Suprapubic skin (tissue), 4 donors: Measurements from ENCODE around the gene E2F3. TPM values are rescaled to one million over a fixed set of nuclear protein-coding genes. Genes with fewer than 3 reads are reported as not detected.

Experiments used
- DNase-seq, 2 donors: peaks; one replicate each; pipeline ENCODE4 v3.0.0-alpha.2; 2019; ENCODE audit warnings: low spot score in 2 of 2
- H3K27ac ChIP-seq: fragments of 200-600 bp; sonication (generic); one replicate; pipeline ENCODE4 v1.5.1; 2019
- H3K27me3 ChIP-seq: fragments of 200-600 bp; sonication (generic); one replicate; pipeline ENCODE4 v1.5.1; 2019
- H3K36me3 ChIP-seq: fragments of 200-600 bp; sonication (generic); one replicate; pipeline ENCODE4 v1.5.1; 2019
- H3K4me1 ChIP-seq: fragments of 200-600 bp; sonication (generic); one replicate; pipeline ENCODE4 v1.5.1; 2019
- H3K4me3 ChIP-seq: fragments of 200-600 bp; sonication (generic); one replicate; pipeline ENCODE4 v1.5.1; 2019; ENCODE audit warnings: mild to moderate bottlenecking
- H3K9me3 ChIP-seq: fragments of 200-600 bp; sonication (generic); one replicate; pipeline ENCODE4 v1.5.1; 2019
- EP300 ChIP-seq: sonication (generic); formaldehyde crosslinking; IDR thresholded peaks from one replicate; pipeline ENCODE4 v1.6.1; 2017; ENCODE audit warnings: antibody characterized with exemption
- POLR2A ChIP-seq, 2 donors: fragments of 450-650 bp; IDR thresholded peaks; one replicate each; pipeline ENCODE4 v1.6.1; 2017; ENCODE audit warnings: antibody characterized with exemption in 2 of 2, mild to moderate bottlenecking in 2 of 2, moderate library complexity in 2 of 2
- POLR2AphosphoS5 ChIP-seq, 3 donors: sonication (generic); formaldehyde crosslinking; IDR thresholded peaks; one replicate each; pipeline ENCODE4 v1.6.1; 2017; ENCODE audit warnings: antibody characterized with exemption in 3 of 3
- WGBS: methylation state at CpG from one replicate; pipeline ENCODE4 v1.1.5; 2018; 5-methylcytosine and 5-hydroxymethylcytosine counted together
- total RNA-seq, 4 donors: library from RNA; depleted of rRNA; stranded (reverse); fragments of >200 nt; gene quantifications; one replicate each; pipeline ENCODE4 v1.1.0, GENCODE V29; 2016
- TF ChIP-seq, protein P1 (sequence below), 2 donors: fragments of 200-600 bp in 1 of 2; fragments of 450-650 bp in 1 of 2; sonication (generic) in 1 of 2; IDR thresholded peaks; one replicate each; pipeline ENCODE4 v1.5.1; 2016 to 2019; ENCODE audit warnings: antibody characterized with exemption in 2 of 2, mild to moderate bottlenecking in 1 of 2, moderate library complexity in 1 of 2

Gene E2F3
- total RNA-seq, 4 donors from 2014 or later: 1.9 to 3.6 (median 2.9) TPM

DNA sequence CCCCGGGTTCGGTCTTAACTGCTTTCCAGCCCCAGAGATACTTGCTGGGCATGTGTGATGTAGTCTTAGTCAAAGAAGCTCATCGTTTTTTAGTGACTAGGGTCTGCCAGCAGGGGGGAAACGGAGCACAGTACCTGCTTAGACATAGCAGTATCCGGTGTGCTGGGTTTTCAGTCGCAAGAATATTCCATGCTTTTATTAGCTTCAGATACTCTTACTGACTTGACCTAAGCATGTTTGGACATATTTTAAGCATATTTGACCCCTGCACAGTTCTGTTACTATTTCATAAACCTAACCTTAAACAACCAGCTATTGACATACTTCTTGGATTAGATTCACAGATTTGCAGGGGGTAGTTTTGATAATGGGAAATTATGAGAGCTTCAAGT lies 3.0 kb downstream of the E2F3 start:
- peak in 1 of 2 donors; percentile 65 for DNase-seq

DNA sequence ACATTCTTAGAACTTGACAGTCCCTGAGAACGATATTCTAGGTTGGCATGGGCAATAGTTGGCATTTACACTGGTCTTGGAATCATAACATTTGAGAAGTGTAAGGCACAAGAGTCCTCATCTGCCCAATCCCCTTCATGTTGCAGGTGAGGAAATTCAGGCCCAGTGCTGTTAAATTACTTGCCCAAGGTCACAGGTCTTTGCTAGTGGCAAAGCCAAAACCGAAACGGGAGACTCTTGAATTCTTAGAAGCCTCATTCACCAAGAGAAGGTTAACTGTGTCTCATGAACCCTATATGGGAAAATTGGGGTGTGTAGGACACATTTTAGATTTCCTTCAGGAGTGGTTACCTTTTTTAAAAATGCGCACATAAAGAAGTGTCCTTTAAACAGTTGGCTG lies 7.2 kb downstream of the E2F3 start:
- peaks cover 14% of the 10 kb centered on the region for H3K4me1 ChIP-seq
- no peak overlapping the region for H3K27ac ChIP-seq
- TF ChIP-seq POLR2A (IDR thresholded peaks at IDR 0.05): no peak
- no peak for TF ChIP-seq EP300
- TF ChIP-seq, protein P1, sequence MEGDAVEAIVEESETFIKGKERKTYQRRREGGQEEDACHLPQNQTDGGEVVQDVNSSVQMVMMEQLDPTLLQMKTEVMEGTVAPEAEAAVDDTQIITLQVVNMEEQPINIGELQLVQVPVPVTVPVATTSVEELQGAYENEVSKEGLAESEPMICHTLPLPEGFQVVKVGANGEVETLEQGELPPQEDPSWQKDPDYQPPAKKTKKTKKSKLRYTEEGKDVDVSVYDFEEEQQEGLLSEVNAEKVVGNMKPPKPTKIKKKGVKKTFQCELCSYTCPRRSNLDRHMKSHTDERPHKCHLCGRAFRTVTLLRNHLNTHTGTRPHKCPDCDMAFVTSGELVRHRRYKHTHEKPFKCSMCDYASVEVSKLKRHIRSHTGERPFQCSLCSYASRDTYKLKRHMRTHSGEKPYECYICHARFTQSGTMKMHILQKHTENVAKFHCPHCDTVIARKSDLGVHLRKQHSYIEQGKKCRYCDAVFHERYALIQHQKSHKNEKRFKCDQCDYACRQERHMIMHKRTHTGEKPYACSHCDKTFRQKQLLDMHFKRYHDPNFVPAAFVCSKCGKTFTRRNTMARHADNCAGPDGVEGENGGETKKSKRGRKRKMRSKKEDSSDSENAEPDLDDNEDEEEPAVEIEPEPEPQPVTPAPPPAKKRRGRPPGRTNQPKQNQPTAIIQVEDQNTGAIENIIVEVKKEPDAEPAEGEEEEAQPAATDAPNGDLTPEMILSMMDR (IDR thresholded peaks at IDR 0.05): no peak
- no peak for TF ChIP-seq POLR2AphosphoS5 (IDR thresholded peaks at IDR 0.05)
- no peaks in the 10 kb centered on the region for H3K27me3 ChIP-seq
- no peak for DNase-seq
- H3K36me3 ChIP-seq: no peaks in the 10 kb centered on the region
- no peak overlapping the region for H3K4me3 ChIP-seq
- 92% methylated on average over 4 of the region's 4 CpGs for WGBS
- H3K9me3 ChIP-seq: no peaks in the 10 kb centered on the region

More for the DNA sequence above, 3.0 kb downstream of the E2F3 start:
- H3K36me3 ChIP-seq: no peaks in the 10 kb centered on the region
- peaks cover 24% of the 10 kb centered on the region for H3K4me1 ChIP-seq
- peak overlapping the region; percentile 88 for H3K27ac ChIP-seq
- TF ChIP-seq POLR2A (IDR thresholded peaks at IDR 0.05) (no peak), EP300 (no peak), POLR2AphosphoS5 (IDR thresholded peaks at IDR 0.05) (no peak)
- TF ChIP-seq, protein P1 (IDR thresholded peaks at IDR 0.05): peak in 1 of 2 donors; percentile 41
- 3% methylated on average over 6 of the region's 6 CpGs for WGBS
- no peaks in the 10 kb centered on the region for H3K27me3 ChIP-seq
- H3K9me3 ChIP-seq: no peaks in the 10 kb centered on the region
- peak overlapping the region; percentile 90 for H3K4me3 ChIP-seq

DNA sequence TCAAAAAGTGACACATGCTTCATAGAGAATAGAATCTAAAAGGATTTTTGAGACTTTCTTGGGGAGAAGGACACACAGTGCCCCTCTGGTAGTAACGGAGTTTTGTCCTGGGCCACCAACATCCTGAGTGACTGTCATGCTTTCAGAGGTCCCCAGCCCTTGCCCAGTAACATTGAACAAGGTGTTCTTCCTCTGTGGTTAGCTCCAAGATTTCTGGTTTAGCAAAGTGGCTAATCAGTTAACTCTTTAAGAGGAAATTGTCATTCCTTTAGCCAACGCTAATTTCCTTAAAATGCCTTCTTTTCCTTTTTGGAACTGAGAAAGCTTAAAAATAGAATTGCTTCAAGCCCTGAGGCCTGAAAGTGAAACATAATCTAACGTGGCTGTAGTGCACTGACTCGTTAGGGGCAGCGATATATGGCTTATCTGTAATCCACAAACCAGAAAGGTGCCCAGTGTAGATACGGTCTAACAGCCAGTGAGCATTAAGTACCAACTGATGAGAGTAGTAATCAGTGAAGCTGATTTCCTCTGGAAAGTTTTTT lies 7.8 kb downstream of the E2F3 start:
- H3K36me3 ChIP-seq: no peaks in the 10 kb centered on the region
- H3K4me3 ChIP-seq: no peak overlapping the region
- no peaks in the 10 kb centered on the region for H3K9me3 ChIP-seq
- 43% methylated on average over 6 of the region's 6 CpGs for WGBS
- no peak for DNase-seq
- TF ChIP-seq POLR2AphosphoS5 (IDR thresholded peaks at IDR 0.05): no peak
- TF ChIP-seq, protein P1 (IDR thresholded peaks at IDR 0.05): no peak
- TF ChIP-seq POLR2A (IDR thresholded peaks at IDR 0.05): no peak
- no peak for TF ChIP-seq EP300
- no peaks in the 10 kb centered on the region for H3K27me3 ChIP-seq
- no peak overlapping the region for H3K27ac ChIP-seq
- H3K4me1 ChIP-seq: peaks cover 8% of the 10 kb centered on the region

DNA sequence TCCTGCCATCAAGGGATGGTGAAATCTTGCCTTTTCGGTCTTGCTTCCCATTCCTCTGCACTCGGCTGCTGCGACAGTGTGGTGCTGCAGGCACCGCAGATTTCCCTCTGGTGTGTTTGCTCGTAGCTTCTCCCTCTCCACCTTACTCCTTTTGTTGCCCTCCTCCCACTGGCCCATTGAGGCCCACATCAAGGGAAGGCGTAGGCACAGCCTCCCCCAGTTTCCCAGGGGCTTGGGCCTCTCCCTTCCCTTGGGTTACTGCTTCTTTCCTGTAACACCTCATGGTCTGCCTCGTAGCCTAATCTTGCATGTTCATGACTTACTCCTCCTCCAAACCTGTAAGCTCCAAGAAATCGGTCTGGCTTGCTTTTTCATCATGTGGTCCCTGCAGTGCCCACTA lies 9.9 kb downstream of the E2F3 start:
- Histone ChIP-seq H3K27ac (no peak overlapping the region), H3K36me3 (no peaks in the 10 kb centered on the region), H3K4me1 (peaks cover 3% of the 10 kb centered on the region), H3K27me3 (no peaks in the 10 kb centered on the region), H3K4me3 (no peak overlapping the region), H3K9me3 (no peaks in the 10 kb centered on the region)
- no peak for DNase-seq
- 88% methylated on average over 8 of the region's 8 CpGs for WGBS
- no peak for TF ChIP-seq EP300
- TF ChIP-seq, protein P1 (IDR thresholded peaks at IDR 0.05): no peak
- TF ChIP-seq POLR2AphosphoS5 (IDR thresholded peaks at IDR 0.05): no peak
- no peak for TF ChIP-seq POLR2A (IDR thresholded peaks at IDR 0.05)

DNA sequence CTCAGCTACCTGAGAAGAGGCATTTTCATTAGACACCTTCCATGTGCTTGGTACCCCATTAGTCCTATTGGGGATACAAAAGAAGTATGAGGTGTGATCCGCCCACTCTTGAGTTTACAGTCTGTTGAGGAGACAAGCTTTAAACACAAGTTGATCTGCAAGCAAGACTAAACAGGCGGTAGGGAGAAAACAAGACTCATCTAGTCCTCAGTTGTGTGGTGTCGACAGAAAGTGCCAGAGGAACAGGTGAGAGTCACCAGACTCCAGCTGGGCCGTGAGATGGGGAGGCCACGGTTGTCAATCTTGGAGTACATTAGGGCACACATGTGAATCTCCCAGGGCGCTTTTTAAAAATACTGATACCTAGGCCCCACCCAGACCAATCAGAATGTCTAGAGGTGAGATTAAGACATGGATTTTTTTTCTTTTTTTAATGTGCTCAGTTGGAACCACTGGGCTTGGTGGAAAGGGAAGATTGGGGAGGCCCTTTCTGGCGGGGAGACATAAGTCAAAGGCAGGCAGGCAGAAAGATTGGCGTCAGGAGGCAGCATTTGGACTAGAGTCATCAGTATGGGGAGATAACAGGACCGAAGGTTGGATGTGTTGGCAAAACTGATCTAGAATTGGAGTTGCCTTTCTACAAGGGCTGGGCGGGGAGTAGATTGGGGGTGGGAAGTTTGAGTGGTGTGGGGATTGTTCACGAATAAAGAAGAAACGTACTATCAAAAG lies 10.4 kb downstream of the E2F3 start:
- H3K36me3 ChIP-seq: no peaks in the 10 kb centered on the region
- H3K27ac ChIP-seq: no peak overlapping the region
- peaks cover 3% of the 10 kb centered on the region for H3K4me1 ChIP-seq
- WGBS: 84% methylated on average over 12 of the region's 12 CpGs
- TF ChIP-seq POLR2AphosphoS5 (IDR thresholded peaks at IDR 0.05): no peak
- TF ChIP-seq POLR2A (IDR thresholded peaks at IDR 0.05): no peak
- TF ChIP-seq, protein P1 (IDR thresholded peaks at IDR 0.05): no peak
- TF ChIP-seq EP300: no peak
- no peaks in the 10 kb centered on the region for H3K9me3 ChIP-seq
- H3K4me3 ChIP-seq: no peak overlapping the region
- H3K27me3 ChIP-seq: no peaks in the 10 kb centered on the region
- DNase-seq: no peak
